NCI-H1092 treated with DMSO at 0.1 percent for 48 hours (cell line): ENCODE measurements around the gene PCDHGA7.
"Not testable (repeated sequence)": the region's sequence is repeated elsewhere in the genome, so short reads cannot be mapped to it uniquely, and the experiment has no call there.

Experiments
- DNase-seq: peaks from one replicate; lab custom pipeline; 2025; lab: John Stamatoyannopoulos, UW

PCDHGA7 gene

DNA sequence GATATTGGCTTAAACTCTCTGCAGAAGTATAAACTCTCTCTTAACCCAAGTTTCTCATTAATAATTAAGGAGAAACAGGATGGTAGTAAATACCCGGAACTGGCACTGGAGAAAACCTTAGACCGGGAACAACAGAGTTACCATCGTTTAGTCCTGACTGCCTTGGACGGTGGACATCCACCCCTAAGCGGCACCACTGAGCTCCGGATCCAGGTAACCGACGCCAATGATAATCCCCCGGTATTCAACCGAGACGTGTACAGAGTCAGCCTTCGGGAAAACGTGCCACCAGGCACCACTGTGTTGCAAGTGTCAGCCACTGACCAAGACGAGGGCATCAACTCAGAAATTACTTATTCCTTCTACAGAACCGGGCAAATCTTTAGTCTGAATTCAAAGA is 16.1 kb downstream of the PCDHGA7 start:
- no peak for DNase-seq

- no peak for DNase-seq
Measured at GRCh38 chr5:141399555-141400258, 17.2 kb downstream of the PCDHGA7 start.

GRCh38 chr5:141402553-141403243 is 20.2 kb downstream of the PCDHGA7 start, which contains the start of gene PCDHGA9:
Gene PCDHGA9, plus strand, starts transcription at chr5:141402778. Its CDS starts 175 bp downstream, at chr5:141402953.
- DNase-seq: no peak

GRCh38 chr5:141403387-141403786 is 20.8 kb downstream of the PCDHGA7 start:
- DNase-seq: no peak

DNA sequence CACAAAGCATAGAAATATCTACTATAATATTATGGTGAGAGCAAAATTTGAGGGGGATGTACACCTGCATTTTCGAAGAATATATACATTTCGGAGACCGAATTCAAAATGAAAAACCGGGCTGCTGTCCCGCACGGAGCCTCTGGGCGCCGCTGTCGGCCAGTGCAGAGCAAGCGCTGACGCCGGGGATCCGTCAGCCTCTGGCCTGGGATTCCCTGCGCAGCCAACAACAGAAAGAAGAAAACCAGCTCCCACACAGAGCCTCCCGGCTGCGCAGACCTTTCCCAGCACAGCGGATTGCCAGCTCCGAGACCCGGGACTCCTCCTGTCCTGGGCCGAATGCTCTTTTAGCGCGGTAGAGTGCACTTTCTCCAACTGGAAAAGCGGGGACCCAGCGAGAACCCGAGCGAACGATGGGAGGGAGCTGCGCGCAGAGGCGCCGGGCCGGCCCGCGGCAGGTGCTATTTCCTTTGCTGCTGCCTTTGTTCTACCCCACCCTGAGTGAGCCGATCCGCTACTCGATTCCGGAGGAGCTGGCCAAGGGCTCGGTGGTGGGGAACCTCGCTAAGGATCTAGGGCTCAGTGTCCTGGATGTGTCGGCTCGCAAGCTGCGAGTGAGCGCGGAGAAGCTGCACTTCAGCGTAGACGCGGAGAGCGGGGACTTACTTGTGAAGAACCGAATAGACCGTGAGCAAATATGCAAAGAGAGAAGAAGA is 25.4 kb downstream of the PCDHGA7 start, which contains the start of gene PCDHGB6:
Gene PCDHGB6 (plus strand): TSS at position 232 of the 716 bp plus-strand sequence. CDS start 182 bp downstream, at position 414.
- DNase-seq: not testable (repeated sequence)

- no peak for DNase-seq
Measured at GRCh38 chr5:141409598-141410306, 27.2 kb downstream of the PCDHGA7 start.

GRCh38 chr5:141411575-141411974 is 29.0 kb downstream of the PCDHGA7 start:
- DNase-seq: no peak

DNA sequence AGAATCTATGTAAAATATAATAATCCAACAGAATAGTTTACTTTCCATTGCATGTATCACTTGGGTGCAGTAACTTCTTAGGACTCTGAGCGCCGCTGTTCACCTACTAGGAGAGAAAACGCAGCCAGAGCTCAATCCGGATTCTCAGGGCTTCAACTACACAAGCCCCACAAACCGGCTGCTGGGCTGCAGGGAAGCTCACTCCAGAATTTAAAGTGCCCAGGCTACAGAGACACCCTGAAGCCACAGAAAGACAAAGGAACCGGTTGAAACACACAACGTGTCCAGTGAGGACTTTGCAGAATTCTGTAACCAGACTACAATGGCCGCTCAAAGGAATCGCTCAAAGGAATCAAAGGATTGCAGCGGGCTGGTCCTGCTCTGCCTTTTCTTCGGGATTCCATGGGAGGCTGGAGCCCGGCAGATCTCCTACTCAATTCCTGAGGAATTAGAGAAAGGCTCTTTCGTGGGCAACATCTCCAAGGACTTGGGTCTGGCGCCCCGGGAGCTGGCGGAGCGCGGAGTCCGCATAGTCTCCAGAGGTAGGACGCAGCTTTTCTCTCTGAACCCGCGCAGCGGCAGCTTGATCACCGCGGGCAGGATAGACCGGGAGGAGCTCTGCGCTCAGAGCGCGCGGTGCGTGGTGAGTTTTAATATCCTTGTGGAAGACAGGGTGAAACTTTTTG is 30.5 kb downstream of the PCDHGA7 start, which contains the start of gene PCDHGA10:
Gene PCDHGA10 (plus strand): TSS at position 134 of the 686 bp plus-strand sequence. CDS start 189 bp downstream, at position 323.
- DNase-seq: peak; percentile 11

DNA sequence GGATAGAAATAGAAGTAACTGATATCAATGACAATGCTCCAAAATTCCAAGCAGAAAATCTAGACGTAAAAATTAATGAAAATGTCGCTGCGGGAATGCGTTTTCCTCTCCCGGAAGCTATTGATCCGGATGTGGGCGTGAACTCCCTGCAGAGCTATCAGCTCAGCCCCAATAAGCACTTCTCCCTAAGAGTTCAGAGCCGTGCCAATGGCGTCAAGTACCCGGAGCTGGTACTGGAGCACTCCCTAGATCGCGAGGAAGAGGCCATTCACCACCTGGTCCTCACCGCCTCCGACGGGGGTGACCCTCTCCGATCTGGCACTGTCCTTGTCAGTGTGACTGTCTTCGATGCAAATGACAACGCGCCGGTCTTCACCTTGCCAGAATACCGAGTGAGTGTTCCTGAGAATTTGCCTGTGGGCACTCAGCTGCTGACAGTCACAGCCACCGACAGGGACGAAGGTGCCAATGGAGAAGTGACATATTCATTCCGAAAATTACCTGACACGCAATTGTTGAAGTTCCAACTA is 31.1 kb downstream of the PCDHGA7 start:
- no peak for DNase-seq

DNA sequence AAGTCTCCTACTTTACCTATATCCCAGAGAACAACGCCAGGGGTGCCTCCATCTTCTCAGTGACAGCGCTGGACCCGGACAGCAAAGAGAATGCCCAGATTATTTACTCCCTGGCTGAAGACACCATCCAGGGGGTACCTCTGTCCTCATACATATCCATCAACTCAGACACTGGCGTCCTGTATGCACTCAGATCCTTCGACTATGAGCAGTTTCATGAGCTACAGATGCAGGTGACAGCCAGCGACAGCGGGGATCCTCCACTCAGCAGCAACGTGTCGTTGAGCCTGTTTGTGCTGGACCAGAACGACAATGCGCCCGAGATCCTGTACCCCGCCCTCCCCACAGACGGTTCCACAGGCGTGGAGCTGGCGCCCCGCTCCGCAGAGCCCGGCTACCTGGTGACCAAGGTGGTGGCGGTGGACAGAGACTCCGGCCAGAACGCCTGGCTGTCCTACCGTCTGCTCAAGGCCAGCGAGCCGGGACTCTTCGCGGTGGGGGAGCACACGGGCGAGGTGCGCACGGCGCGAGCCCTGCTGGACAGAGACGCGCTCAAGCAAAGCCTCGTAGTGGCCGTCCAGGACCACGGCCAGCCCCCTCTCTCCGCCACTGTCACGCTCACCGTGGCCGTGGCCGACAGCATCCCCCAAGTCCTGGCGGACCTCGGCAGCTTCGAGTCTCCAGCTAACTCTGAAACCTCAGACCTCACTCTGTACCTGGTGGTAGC is 32.2 kb downstream of the PCDHGA7 start:
- not testable (repeated sequence) for DNase-seq

DNA sequence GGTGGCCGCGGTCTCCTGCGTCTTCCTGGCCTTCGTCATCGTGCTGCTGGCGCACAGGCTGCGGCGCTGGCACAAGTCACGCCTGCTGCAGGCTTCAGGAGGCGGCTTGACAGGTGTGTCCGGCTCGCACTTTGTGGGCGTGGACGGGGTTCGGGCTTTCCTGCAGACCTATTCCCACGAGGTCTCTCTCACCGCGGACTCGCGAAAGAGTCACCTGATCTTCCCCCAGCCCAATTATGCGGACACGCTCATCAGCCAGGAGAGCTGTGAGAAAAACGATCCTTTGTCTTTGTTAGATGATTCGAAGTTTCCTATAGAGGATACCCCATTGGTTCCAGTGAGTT is 32.7 kb downstream of the PCDHGA7 start:
- not testable (repeated sequence) for DNase-seq

DNA sequence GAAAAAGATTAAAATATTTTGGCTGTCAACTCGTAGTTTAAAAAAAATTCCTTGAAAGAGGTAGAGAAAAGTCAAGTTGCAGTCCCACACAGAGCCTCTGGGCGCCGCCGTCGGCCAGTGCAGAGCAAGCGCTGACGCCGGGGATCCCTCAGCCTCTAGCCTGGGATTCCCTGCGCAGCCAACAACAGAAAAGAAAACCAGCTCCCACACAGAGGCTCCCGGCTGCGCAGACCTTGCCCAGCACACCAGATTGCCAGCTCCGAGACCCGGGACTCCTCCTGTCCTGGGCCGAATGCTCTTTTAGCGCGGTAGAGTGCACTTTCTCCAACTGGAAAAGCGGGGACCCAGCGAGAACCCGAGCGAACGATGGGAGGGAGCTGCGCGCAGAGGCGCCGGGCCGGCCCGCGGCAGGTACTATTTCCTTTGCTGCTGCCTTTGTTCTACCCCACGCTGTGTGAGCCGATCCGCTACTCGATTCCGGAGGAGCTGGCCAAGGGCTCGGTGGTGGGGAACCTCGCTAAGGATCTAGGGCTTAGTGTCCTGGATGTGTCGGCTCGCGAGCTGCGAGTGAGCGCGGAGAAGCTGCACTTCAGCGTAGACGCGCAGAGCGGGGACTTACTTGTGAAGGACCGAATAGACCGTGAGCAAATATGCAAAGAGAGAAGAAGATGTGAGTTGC is 35.1 kb downstream of the PCDHGA7 start, which contains the start of gene PCDHGB7:
Gene PCDHGB7 (plus strand): TSS at position 184 of the 679 bp plus-strand sequence. CDS start 183 bp downstream, at position 367.
- peak; percentile 70 for DNase-seq

DNA sequence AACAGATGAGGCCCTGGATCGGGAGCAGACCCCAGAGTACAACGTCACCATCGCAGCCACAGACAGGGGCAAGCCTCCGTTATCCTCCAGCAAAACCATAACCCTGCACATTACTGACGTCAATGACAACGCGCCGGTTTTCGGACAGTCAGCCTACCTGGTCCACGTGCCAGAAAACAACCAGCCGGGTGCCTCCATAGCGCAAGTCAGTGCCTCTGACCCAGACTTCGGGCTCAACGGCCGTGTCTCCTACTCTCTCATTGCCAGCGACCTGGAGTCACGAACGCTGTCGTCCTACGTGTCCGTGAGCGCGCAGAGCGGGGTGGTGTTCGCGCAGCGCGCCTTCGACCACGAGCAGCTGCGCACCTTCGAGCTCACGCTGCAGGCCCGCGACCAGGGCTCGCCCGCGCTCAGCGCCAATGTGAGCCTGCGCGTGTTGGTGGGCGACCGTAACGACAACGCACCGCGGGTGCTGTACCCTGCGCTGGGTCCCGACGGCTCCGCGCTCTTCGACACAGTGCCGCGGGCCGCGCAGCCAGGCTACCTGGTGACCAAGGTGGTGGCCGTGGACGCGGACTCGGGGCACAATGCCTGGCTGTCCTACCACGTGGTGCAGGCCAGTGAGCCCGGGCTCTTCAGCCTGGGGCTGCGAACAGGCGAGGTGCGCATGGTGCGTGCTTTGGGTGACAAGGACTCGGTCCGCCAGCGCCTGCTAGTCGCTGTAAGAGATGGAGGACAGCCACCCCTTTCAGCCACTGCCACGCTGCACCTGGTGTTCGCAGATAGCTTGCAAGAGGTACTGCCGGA is 36.7 kb downstream of the PCDHGA7 start:
- no peak for DNase-seq

- DNase-seq: no peak
Measured at GRCh38 chr5:141420855-141421488, 38.4 kb downstream of the PCDHGA7 start, which contains the start of gene PCDHGA11. Gene PCDHGA11, plus strand, starts transcription at chr5:141421051. Its CDS starts 177 bp downstream, at chr5:141421228.

GRCh38 chr5:141421489-141421855 is 38.9 kb downstream of the PCDHGA7 start:
- no peak for DNase-seq

DNA sequence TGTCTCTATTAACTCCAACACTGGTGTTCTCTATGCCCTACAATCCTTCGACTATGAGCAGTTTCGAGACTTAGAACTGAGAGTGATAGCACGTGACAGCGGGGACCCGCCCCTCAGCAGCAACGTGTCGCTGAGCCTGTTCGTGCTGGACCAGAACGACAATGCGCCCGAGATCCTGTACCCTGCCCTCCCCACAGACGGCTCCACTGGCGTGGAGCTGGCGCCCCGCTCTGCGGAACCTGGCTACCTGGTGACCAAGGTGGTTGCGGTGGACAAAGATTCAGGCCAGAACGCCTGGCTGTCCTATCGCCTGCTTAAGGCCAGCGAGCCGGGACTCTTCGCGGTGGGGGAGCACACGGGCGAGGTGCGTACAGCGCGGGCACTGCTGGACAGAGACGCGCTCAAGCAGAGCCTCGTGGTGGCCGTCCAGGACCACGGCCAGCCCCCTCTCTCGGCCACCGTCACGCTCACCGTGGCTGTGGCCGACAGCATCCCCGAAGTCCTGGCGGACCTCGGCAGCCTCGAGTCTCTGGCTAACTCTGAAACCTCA is 40.3 kb downstream of the PCDHGA7 start:
- DNase-seq: no peak

DNA sequence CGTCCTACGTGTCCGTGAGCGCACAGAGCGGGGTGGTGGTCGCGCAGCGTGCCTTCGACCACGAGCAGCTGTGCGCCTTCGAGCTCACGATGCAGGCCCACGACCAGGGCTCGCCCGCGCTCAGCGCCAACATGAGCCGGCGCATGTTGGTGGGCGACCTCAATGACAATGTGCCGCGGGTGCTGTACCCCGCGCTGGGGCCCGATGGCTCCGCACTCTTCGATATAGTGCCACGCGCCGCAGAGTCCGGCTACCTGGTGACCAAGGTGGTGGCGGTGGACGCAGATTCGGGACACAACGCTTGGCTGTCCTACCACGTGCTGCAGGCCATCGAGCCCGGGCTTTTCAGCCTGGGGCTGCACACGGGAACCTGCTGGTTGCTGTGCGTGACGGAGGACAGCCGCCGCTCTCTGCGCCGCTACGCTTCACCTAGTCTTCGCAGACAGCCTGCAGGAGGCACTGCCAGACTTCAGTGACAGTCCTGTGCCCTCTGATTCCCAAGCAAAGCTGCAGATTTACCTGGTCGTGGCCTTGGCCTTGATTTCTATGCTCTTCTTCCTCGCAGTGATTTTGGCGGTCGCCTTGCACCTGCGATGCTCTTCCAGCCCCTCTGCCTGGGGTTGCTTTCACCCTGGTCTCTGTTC is 45.4 kb downstream of the PCDHGA7 start:
- no peak for DNase-seq
